DND-41 (cell line): ENCODE measurements around the gene PRELID3B.

ENCODE experiments used
- EZH2 ChIP-seq: IDR thresholded peaks from 3 replicates; pipeline ENCODE4 v1.6.1; 2012; ENCODE audit warnings: borderline replicate concordance, low read depth, mild to moderate bottlenecking, moderate library complexity, low read length, inconsistent platforms; ENCODE audit not compliant: severe bottlenecking
- TF ChIP-seq, protein P1 (sequence below): IDR thresholded peaks from 2 replicates; pipeline ENCODE4 v1.5.1; 2012; ENCODE audit warnings: borderline replicate concordance, low read length, moderate library complexity, mild to moderate bottlenecking; ENCODE audit not compliant: poor library complexity, severe bottlenecking; ENCODE audit errors: extremely low read depth

GRCh38 chr20:59015812-59016711 is 26.5 kb downstream of the PRELID3B start:
- TF ChIP-seq, protein P1, sequence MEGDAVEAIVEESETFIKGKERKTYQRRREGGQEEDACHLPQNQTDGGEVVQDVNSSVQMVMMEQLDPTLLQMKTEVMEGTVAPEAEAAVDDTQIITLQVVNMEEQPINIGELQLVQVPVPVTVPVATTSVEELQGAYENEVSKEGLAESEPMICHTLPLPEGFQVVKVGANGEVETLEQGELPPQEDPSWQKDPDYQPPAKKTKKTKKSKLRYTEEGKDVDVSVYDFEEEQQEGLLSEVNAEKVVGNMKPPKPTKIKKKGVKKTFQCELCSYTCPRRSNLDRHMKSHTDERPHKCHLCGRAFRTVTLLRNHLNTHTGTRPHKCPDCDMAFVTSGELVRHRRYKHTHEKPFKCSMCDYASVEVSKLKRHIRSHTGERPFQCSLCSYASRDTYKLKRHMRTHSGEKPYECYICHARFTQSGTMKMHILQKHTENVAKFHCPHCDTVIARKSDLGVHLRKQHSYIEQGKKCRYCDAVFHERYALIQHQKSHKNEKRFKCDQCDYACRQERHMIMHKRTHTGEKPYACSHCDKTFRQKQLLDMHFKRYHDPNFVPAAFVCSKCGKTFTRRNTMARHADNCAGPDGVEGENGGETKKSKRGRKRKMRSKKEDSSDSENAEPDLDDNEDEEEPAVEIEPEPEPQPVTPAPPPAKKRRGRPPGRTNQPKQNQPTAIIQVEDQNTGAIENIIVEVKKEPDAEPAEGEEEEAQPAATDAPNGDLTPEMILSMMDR = no peak
- TF ChIP-seq EZH2 = no peak
